Lung (tissue), 12 donors: ENCODE data around the gene AUH. TPM values are rescaled to one million over a fixed set of nuclear protein-coding genes. Genes with fewer than 3 reads are reported as not detected.

Experiments
- ATAC-seq: fragments of 200-7000 bp; cut with Tn5 transposase; one replicate; pipeline ENCODE4 v1.9.1; 2020; ENCODE audit warnings: moderate number of reproducible peaks; ENCODE audit not compliant: insufficient read depth, low FRiP score
- DNase-seq, 3 donors: peaks; one replicate each; pipeline ENCODE4 v3.0.0-alpha.2; 2013 to 2017
- H3K27ac ChIP-seq, 2 donors: one replicate each; pipeline ENCODE4 v1.5.1; 2013; ENCODE audit warnings: mild to moderate bottlenecking in 2 of 2, moderate library complexity in 2 of 2, control low read depth in 1 of 2, inconsistent platforms in 1 of 2, low read depth in 1 of 2, low read length in 1 of 2
- H3K27me3 ChIP-seq, 3 donors: one replicate each; pipeline ENCODE4 v1.5.1; 2013; ENCODE audit warnings: low read length in 2 of 3; ENCODE audit not compliant: control insufficient read depth in 3 of 3, insufficient read depth in 3 of 3
- H3K36me3 ChIP-seq, 4 donors: one replicate each; pipeline ENCODE4 v1.5.1; 2013; ENCODE audit warnings: low read length in 4 of 4, mild to moderate bottlenecking in 1 of 4, moderate library complexity in 1 of 4; ENCODE audit not compliant: control insufficient read depth in 4 of 4, insufficient read depth in 4 of 4
- H3K4me1 ChIP-seq, 5 donors: one replicate each; pipeline ENCODE4 v1.5.1; 2013; ENCODE audit warnings: low read length in 5 of 5, mild to moderate bottlenecking in 2 of 5, moderate library complexity in 1 of 5; ENCODE audit not compliant: control insufficient read depth in 5 of 5, insufficient read depth in 5 of 5
- H3K4me3 ChIP-seq: one replicate; pipeline ENCODE4 v1.5.1; 2013; ENCODE audit warnings: mild to moderate bottlenecking, control low read depth, moderate library complexity
- H3K9ac ChIP-seq, 2 donors: one replicate each; pipeline ENCODE4 v1.5.1; 2013; ENCODE audit warnings: low read length in 2 of 2, control low read depth in 1 of 2; ENCODE audit not compliant: insufficient read depth in 1 of 2
- H3K9me3 ChIP-seq, 4 donors: one replicate each; pipeline ENCODE4 v1.5.1; 2013; ENCODE audit warnings: low read length in 3 of 4, mild to moderate bottlenecking in 1 of 4, moderate library complexity in 1 of 4; ENCODE audit not compliant: control insufficient read depth in 4 of 4, insufficient read depth in 3 of 4
- CTCF ChIP-seq: IDR thresholded peaks from 2 replicates; pipeline ENCODE4 v1.5.1; 2012; ENCODE audit warnings: mild to moderate bottlenecking; ENCODE audit errors: control extremely low read depth, extremely low read depth
- WGBS, 2 donors: extraction: QIAGEN DNeasy Blood & Tissue Kit; methylation state at CpG; one replicate each; pipeline ENCODE4 v1.1.7; 2013; 5-methylcytosine and 5-hydroxymethylcytosine counted together
- polyA plus RNA-seq, 2 donors: library from polyadenylated mRNA; stranded (reverse); fragments of 200-250 nt; gene quantifications; one replicate each; pipeline ENCODE4 v1.2.1, GENCODE V29; 2013
- total RNA-seq, 2 donors: library from RNA; depleted of rRNA in 1 of 2; stranded (reverse); fragments of >200 nt in 1 of 2; gene quantifications; one replicate each; pipeline ENCODE4 v1.2.1, GENCODE V29; 2014 to 2021
- donor health status: control.
- donor health status: control.
- donor health status: Bipolar disorder and iron deficiency.
- donor health status: healthy.
- donor health status: DM: yes; HTN: yes; CAD: no.

AUH gene
- total and polyA plus RNA-seq, 4 donors: 10.5 to 76.8 (median 16.2) TPM

- DNase-seq (no peak), ATAC-seq (no peak)
- Histone ChIP-seq H3K36me3 (peaks cover 0 to 4% (median 2%) of the 10 kb centered on the region in 4 donors), H3K9ac (no peak overlapping the region), H3K27ac (no peak overlapping the region), H3K4me1 (peaks cover 0 to 25% (median 20%) of the 10 kb centered on the region in 5 donors), H3K4me3 (no peak overlapping the region), H3K27me3 (no peaks in the 10 kb centered on the region), H3K9me3 (no peaks in the 10 kb centered on the region)
- WGBS, 2 donors: 49 to 83% methylated on average over 9 of the region's 9 CpGs
- TF ChIP-seq CTCF: no peak
Measured at GRCh38 chr9:91305596-91306295, 56.0 kb downstream of the AUH start.

GRCh38 chr9:91303741-91304415 is 57.8 kb downstream of the AUH start:
- Histone ChIP-seq H3K27ac (peak overlapping the region in 1 of 2 donors; percentile 40), H3K9ac (no peak overlapping the region), H3K36me3 (peaks cover 0 to 2% (median 0%) of the 10 kb centered on the region in 4 donors), H3K9me3 (no peaks in the 10 kb centered on the region), H3K4me3 (no peak overlapping the region), H3K4me1 (peaks cover 0 to 34% (median 26%) of the 10 kb centered on the region in 5 donors), H3K27me3 (no peaks in the 10 kb centered on the region)
- ATAC-seq: no peak
- no peak for TF ChIP-seq CTCF
- 93 to 94% methylated on average over 2 of the region's 2 CpGs for WGBS, 2 donors
- DNase-seq: no peak

- Histone ChIP-seq H3K36me3 (peaks cover 0 to 2% (median 0%) of the 10 kb centered on the region in 4 donors), H3K9ac (no peak overlapping the region), H3K27me3 (no peaks in the 10 kb centered on the region), H3K4me3 (no peak overlapping the region), H3K4me1 (peaks cover 0 to 38% (median 24%) of the 10 kb centered on the region in 5 donors), H3K27ac (peak overlapping the region in 1 of 2 donors; percentile 59), H3K9me3 (no peaks in the 10 kb centered on the region)
- DNase-seq: no peak
- 14 to 29% methylated on average over 4 of the region's 4 CpGs for WGBS, 2 donors
- peak; percentile 68 for ATAC-seq
- no peak for TF ChIP-seq CTCF
Measured at GRCh38 chr9:91302831-91303230, 58.9 kb downstream of the AUH start.
